GM12891 (cell line): ENCODE measurements around the gene TBCD.

Source experiments
- DNase-seq: peaks from one replicate; pipeline ENCODE4 v3.0.0; 2011; ENCODE audit warnings: low spot score; ENCODE audit not compliant: insufficient read length
- FAIRE-seq: peaks from 2 replicates; lab custom pipeline; 2011; peaks lifted over from hg19 to GRCh38; lab: Jason Lieb, UNC
- PAX5 ChIP-seq: IDR thresholded peaks from 2 replicates; pipeline ENCODE4 v1.6.1; 2011; ENCODE audit warnings: low read length, moderate library complexity, mild to moderate bottlenecking; ENCODE audit not compliant: insufficient read depth, severe bottlenecking
- POLR2A ChIP-seq: IDR thresholded peaks from 2 replicates; pipeline ENCODE4 v1.6.1; 2011; ENCODE audit warnings: low read depth, low read length, control low read depth
- POLR2AphosphoS5 ChIP-seq: IDR thresholded peaks from 2 replicates; pipeline ENCODE4 v1.6.1; 2011; ENCODE audit warnings: low read depth, low read length, control low read depth
- POU2F2 ChIP-seq: IDR thresholded peaks from 2 replicates; pipeline ENCODE4 v1.6.1; 2011; ENCODE audit warnings: low read depth, mild to moderate bottlenecking, control low read depth, low read length, moderate library complexity
- SPI1 ChIP-seq: IDR thresholded peaks from 2 replicates; pipeline ENCODE4 v1.6.1; 2011; ENCODE audit warnings: low read depth, low read length, control low read depth
- TAF1 ChIP-seq: IDR thresholded peaks from 2 replicates; pipeline ENCODE4 v1.6.1; 2011; ENCODE audit warnings: low read depth, low read length, control low read depth

The TBCD gene

DNA sequence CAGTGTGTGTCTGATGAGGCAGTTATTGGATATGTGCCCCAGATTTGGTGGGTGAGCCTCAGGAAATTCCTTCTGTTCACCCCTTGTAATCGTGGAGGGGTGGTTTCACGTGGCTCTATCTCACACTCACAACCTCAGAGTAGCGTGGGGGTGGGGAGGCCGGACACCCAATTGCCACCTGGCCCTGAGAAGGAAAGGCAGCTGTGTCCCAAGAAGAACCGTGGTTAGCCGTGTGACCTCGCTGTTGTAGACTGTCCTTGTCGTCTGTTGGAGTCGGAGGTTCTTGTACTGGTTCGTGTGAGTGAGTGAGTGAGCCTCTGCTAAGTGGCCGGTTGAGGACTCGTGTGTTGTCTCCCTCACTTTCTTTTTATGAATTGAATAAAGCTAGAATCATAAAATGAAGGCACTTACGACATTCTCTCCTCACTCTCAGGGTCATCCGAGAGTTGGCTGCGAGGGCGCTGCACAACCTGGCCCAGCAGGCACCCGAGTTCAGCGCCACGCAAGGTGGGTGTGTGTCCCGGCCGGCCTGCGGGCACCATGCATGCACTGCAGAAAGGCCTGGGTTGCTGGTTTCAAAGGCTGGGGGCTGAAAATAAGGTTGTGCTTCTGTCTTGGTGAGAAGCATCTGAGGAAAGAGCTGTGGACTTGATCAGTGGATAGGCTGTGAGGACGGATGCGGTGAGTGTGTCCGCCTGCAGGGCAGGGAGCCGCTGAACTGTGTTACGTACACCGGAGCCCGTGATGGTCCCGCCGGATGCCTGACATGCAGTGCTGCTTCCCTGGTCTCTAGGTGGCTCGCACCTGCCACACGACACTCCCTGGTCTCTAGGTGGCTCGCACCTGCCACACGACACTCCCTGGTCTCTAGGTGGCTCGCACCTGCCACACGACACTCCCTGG, 151.4 kb downstream of the TBCD start:
- DNase-seq (no peak), FAIRE-seq (no peak)
- no peak for TF ChIP-seq POLR2A
- no peak for TF ChIP-seq PAX5
- TF ChIP-seq TAF1: no peak
- no peak for TF ChIP-seq POU2F2
- TF ChIP-seq SPI1: no peak
- no peak for TF ChIP-seq POLR2AphosphoS5

- DNase-seq (no peak), FAIRE-seq (no peak)
- no peak for TF ChIP-seq TAF1
Observed at GRCh38 chr17:82905130-82905529, 153.3 kb downstream of the TBCD start.

DNA sequence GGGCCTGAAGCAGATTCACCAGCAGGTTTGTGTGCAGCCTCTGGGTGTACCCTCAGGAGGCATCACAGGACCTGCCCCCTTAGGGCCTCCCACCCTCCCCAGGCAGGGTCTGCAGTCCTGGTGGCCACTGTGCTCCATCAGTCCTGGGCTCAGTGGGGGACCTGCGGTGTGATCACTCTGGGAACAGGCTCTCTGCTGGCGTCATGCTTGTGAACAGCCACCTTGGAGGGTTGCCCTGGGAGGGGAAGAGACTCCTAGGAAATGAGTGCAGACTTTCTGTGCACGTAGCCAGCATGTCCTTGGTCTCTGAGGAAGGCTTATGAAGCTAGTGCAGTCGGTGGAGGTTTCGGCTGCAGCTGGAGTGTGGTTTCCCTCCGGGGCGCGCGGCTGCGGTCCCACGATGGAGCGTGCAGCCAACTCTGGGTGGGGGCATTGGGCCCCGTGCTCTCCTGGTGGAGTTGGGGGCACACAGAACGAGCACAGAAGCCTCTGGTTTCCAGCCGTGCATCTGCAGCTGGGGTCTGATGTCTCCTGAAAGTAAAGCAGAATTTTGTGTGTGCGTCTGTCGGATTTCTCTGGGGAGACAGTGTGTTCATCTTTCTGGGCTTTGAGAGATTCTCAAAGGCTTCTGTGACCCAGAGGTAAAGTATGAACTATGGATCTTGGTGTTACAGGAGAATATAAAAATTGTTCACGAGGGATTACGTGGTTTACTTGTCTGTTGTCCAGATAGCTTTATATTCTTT, 156.1 kb downstream of the TBCD start:
- TF ChIP-seq TAF1: no peak
- no peak for TF ChIP-seq POLR2A
- no peak for TF ChIP-seq SPI1
- TF ChIP-seq POU2F2: no peak
- TF ChIP-seq POLR2AphosphoS5: no peak
- no peak for TF ChIP-seq PAX5
- DNase-seq (no peak), FAIRE-seq (no peak)

- FAIRE-seq (no peak), DNase-seq (no peak)
- TF ChIP-seq POLR2AphosphoS5 (no peak), POU2F2 (no peak), SPI1 (no peak), POLR2A (no peak), PAX5 (no peak), TAF1 (no peak)
Observed at GRCh38 chr17:82908543-82909160, 156.8 kb downstream of the TBCD start.

DNA sequence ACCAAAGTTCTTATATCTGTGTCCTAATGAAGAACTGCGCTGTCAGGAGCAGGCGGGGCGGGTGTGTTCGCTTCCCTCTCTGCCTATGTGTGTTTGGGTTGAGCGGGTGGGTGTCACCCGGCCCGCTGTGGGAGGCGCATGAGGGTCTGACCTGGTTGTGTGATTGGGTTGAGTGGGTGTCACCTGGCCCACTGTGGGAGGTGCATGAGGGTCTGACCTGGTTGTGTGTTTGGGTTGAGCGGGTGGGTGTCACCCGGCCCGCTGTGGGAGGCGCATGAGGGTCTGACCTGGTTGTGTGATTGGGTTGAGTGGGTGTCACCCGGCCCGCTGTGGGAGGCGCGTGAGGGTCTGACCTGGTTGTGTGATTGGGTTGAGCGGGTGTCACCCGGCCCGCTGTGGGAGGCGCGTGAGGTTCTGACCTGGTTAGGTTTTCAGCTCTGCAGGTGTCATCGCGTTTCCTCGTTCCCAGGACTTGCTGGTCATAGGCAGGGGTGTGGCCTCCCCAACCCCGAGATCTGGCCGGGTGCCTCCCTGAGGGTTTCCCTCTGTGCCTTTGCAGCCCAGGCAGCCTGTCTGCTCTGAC, 157.5 kb downstream of the TBCD start:
- TF ChIP-seq POLR2A (no peak), PAX5 (no peak), POU2F2 (no peak), POLR2AphosphoS5 (no peak), SPI1 (no peak), TAF1 (no peak)
- DNase-seq (no peak), FAIRE-seq (peak; percentile 40)

- TF ChIP-seq POLR2AphosphoS5: no peak
- no peak for TF ChIP-seq PAX5
- TF ChIP-seq SPI1: no peak
- no peak for TF ChIP-seq POLR2A
- no peak for TF ChIP-seq TAF1
- no peak for TF ChIP-seq POU2F2
- FAIRE-seq: no peak
Observed at GRCh38 chr17:82910041-82910481, 158.2 kb downstream of the TBCD start.

GRCh38 chr17:82910770-82911169, 158.9 kb downstream of the TBCD start:
- DNase-seq (no peak), FAIRE-seq (no peak)
- TF ChIP-seq PAX5 (no peak), POLR2AphosphoS5 (no peak), POLR2A (no peak)

More at GRCh38 chr17:82910041-82910481, 158.2 kb downstream of the TBCD start:
- no peak for DNase-seq

GRCh38 chr17:82911822-82912221, 160.0 kb downstream of the TBCD start:
- FAIRE-seq: peak; percentile 55
- no peak for DNase-seq
- TF ChIP-seq SPI1 (peak; percentile 50), PAX5 (no peak)

DNA sequence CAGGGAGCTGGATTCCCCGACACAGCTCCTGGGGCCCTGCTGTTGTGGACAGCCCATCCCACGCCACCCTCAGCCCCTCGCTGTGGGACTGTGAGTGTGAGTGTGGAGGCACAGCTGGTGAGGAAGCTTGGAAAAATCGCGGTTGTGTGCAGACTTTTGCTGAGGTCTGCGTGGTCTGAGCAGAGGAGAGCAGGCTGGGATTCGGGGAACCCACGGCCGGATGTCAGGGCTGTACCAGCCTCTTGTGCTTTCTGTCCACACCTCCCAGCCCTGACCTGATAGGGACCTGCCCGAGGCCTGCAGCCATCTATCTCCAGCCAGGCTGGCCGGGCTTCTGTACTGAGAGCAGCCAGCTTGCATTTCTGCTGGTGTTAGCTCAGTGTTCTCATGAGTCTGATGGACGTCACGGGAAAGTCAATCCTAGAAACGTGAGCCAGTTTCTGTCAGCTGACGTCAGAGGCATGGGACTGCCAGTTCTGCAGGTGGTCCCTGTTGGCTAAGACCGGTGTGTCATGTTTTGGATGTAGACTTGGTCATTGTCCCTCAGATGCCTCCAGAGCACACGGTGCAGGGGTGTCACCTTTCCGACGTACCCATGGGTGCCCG, 160.7 kb downstream of the TBCD start:
- peak; percentile 67 for FAIRE-seq
- DNase-seq: no peak
- TF ChIP-seq SPI1: no peak
- no peak for TF ChIP-seq TAF1
- TF ChIP-seq PAX5: no peak
